Endothelial cell of umbilical vein (primary cell): ENCODE measurements around the gene ATP8B3.

Experiments used
- CTCF ChIP-seq, 2 donors: IDR thresholded peaks; 1 replicate in 1 of 2; 2 replicates in 1 of 2; pipeline ENCODE4 v1.5.1; 2011; ENCODE audit warnings: low read length in 2 of 2, mild to moderate bottlenecking in 2 of 2, moderate library complexity in 2 of 2, control low read depth in 1 of 2, inconsistent platforms in 1 of 2, low read depth in 1 of 2; ENCODE audit not compliant: insufficient read depth in 1 of 2; ENCODE audit errors: extremely low read depth in 1 of 2
- POLR2A ChIP-seq: IDR thresholded peaks from 2 replicates; pipeline ENCODE4 v1.6.1; 2012; ENCODE audit warnings: low read depth, mild to moderate bottlenecking, control low read depth, low read length
- POLR2AphosphoS5 ChIP-seq: IDR thresholded peaks from 2 replicates; pipeline ENCODE4 v1.6.1; 2012; ENCODE audit warnings: low read depth, mild to moderate bottlenecking, control low read depth, low read length, moderate library complexity; ENCODE audit not compliant: insufficient read depth

DNA sequence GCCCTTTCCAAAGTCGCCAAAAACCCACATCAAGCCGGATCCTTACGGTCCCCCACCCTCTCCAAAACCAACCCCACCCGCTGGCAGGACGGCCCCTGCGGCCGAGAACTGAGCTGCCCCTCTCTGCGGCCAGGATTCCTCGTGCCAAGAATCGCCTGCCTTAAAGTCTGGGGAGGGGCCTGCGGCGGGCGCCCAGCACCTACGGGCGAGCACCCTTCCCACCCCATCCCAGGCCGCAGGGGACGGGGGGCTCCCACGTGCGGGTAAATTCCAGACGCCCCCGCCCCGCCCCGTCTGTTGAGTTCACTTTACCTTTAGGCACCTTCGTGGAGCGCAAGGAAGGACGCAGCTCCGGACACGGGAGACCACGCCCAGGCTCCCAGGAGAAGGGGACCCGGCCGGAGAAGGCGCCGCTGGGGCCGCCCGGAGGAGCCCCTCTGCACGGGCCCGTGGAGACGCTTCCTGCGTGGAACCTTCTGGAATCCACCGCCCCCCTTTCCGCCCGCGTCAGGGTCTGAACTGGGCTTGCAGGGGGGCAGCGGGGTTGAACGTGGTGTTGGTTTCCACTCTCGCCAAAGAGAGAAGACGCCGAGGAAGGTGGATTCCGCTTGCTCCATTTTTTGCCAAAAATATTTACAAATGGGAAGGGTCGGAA lies 36.0 kb downstream of the ATP8B3 start:
- no peak for TF ChIP-seq POLR2AphosphoS5
- TF ChIP-seq POLR2A: no peak
- no peak for TF ChIP-seq CTCF (IDR thresholded peaks at IDR 0.05; ENCODE audit: extremely low read depth in 1 of 2, insufficient read depth in 1 of 2, low read depth in 1 of 2, low read length in 2 of 2)
